ENCODE results near the gene ZMYND8.

GRCh38 chr20:47391276-47392010 lies 34.9 kb upstream of the ZMYND8 start:
- TF ChIP-seq CTCF (tag by site-specific recombination; IDR thresholded peaks at IDR 0.05) (no peak), ZNF510 (tag by site-specific recombination; IDR thresholded peaks at IDR 0.05; ENCODE audit: insufficient replicate concordance) (no peak), ZNF785 (tag by site-specific recombination; IDR thresholded peaks at IDR 0.05) (no peak), ZNF121 (tag by site-specific recombination; IDR thresholded peaks at IDR 0.05) (no peak)

All from HEK293 (cell line).